ENCODE measurements around the gene PLIN1.
"Not testable (repeated sequence)": the region's sequence is repeated elsewhere in the genome, so short reads cannot be mapped to it uniquely, and the experiment has no call there.

PLIN1 gene, protein sequence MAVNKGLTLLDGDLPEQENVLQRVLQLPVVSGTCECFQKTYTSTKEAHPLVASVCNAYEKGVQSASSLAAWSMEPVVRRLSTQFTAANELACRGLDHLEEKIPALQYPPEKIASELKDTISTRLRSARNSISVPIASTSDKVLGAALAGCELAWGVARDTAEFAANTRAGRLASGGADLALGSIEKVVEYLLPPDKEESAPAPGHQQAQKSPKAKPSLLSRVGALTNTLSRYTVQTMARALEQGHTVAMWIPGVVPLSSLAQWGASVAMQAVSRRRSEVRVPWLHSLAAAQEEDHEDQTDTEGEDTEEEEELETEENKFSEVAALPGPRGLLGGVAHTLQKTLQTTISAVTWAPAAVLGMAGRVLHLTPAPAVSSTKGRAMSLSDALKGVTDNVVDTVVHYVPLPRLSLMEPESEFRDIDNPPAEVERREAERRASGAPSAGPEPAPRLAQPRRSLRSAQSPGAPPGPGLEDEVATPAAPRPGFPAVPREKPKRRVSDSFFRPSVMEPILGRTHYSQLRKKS

DNA sequence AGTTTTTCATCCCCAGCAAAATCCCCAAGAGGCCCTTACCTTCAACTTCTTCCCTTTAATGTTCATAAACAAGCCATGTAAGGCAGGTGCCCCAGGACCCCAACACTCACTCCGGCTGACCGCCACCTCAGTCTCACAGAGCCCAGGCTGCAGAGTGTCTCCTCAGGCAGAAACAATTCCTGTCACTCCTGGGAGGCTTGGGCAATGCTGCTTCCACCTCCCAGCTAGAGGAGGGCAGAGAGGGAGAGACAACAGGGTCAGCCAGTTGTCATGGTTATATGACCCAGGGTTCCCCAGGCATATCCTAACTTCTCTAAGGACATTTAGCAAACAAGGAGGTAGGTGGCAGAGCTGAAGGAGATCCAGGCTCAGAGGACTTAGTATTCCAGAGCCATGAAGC lies at the start of gene PLIN1:
TSS of gene PLIN1 (minus strand) at position 156 of the 400 bp plus-strand sequence. CDS start 1,878 bp downstream, outside the sequence.
- DNase-seq = no peak

DNA sequence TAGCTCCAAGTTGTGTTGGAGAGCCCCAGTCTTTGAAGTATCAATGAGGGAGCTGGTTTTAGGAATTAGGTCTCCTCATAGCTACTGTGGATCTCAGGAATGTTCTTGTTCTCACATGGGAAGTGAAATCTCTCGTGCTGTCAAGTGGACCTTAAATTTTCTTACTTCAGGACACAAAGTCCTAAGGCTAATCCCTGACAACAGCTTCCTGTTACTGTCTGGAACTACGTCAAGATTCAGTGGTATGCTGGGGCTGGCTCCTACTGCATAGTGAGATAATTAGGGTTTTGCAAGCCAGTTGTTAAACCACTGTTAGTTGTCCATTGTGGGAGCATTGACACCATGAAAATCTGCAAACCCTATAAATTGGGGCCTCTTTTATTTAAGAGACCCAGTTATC lies 49.1 kb upstream of the PLIN1 start:
- DNase-seq = no peak

DNA sequence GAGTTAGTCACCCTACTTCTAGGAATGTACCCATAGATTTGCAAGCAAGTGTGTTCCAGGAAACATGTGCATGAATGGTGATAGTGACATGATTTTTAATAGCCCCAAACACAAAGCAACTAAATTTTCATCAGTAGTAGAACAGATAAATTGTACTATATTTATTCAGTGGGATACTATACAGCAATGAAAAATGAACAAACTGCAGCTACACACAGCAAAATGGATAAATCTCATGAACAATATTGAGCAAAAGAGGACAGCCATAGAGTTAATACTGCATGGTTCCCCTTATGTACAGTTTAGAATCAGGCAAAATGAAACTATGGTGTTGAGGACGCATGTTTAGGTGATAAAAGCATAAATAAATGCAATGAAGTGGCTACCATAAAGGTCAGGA lies 45.9 kb upstream of the PLIN1 start:
- DNase-seq = no peak

DNA sequence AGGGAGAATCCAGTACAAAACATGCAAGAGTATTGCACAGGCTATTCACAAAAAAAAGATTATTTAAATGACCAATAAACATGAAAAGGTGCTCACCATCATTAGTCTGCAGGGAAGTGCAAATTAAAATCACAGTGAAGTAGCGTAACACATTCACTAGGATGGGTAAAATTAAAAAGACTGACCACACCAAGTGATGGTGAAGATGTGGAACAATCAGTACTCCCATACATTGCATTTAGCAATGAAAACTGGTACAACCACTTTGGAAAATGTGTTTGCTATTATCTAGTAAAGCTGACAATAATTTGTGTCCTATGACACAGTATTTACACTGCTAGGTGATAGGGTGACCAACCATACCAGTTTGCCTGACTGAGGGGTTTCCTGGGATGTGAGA lies 45.5 kb upstream of the PLIN1 start:
- no peak for DNase-seq

DNA sequence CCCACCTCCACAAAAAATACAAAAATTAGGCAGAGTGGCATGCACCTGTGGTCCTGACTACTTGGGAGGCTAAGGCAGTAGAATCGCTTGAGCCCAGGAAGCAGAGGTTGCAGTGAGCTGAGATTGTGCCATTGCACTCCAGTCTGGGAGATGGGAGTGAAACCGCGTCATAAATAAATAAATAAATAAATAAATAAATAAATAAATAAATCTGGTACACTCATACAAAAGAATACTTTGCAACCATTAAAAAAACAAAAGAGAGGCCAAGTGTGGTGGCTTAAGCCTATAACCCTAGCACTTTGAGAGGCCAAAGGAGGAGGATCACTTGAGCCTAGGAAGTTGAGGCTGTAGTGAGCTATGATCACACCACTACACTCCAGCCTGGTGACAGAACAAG lies 43.9 kb upstream of the PLIN1 start:
- DNase-seq = no peak

DNA sequence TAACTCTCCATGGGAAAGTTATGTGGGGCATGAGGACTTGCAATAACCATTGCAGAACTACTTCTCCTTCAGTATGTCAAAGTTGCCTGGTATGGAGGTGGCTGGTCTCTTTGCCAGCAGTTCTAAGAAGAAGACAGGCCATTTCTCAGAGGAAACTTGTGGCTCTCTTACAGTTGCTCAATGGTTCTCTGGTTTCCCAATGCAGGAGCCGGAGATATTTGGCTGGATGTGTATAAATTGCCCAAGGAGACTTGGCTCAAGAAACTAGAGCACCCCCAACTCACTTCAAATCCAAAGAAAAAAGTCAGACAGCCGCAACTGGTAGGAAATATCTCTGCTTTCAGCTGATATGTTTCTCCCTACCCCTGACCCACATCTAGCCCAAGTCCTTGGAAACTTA lies 35.6 kb upstream of the PLIN1 start:
- no peak for DNase-seq

DNA sequence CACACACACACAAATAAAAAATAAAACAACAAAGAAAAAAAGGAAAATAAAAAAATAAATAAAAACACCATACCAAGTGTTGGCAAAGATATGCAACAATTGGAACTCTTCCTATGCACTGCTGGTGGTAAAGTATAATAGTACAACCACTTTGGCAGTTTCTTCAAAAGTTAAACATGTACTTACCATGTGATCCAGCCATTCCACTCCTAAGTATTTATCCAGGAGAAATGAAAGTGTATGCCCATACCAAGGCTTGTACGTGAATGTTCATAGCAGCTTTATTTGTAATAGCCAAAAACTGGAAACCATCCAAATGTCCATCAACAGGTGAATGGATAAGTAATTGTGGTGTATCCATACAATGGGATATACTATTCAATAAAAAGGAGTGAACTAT lies 28.4 kb upstream of the PLIN1 start:
- no peak for DNase-seq

DNA sequence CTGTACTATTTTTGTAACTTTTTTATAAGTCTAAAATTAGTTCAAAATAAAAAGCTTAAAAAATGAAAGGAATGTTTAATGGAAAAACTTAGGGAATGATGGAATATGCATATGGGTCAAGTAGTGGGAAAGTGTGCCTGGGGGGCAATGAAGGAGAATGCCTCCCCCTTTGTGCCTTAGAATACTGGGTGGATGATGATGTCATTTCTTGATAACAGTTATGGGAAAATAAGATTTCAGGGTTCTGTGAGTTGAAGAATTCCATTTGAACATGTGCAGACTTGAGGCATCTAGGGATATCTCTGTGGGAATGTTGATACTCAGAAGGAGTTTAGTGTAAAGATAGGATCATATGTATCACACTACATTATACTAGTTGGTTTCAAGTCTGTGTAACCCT lies 25.2 kb upstream of the PLIN1 start:
- DNase-seq = no peak

DNA sequence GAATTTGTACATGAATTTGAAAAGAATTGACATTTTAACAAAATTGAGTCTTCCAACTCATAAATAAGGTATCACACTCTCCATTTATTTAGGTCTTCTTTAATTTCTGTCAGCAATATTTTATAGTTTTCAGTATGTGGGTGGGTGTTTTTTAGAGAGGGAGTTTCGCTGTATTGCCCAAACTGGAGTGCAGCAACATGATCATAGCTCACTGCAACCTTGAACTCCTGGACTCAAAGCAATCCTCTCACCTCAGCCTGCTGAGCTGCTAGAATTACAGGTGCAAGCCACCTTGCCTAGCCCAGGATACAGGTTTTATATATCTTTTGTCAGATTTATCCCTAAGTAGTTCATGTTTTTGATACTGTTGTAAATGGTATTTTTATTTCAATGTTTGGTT lies 16.0 kb upstream of the PLIN1 start:
- DNase-seq = no peak

DNA sequence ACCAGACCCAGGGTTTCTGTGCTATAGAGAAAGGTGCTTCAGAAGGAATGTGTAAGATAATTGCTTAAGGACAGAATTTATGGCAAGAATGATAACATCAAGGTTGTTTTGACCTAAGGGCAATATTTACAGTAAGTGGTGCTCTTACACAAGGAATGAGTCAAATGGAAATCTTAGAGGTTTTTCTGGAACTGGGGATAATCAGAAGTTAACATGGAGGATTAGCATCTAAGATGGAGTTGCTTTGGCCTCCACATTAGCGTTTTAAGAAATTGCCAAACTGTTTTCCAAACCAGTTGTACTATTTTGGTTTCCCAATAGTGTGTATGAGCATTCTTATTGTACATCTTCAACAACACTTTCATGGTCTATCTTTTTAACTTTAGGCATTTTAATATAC lies 14.5 kb upstream of the PLIN1 start:
- DNase-seq = no peak

DNA sequence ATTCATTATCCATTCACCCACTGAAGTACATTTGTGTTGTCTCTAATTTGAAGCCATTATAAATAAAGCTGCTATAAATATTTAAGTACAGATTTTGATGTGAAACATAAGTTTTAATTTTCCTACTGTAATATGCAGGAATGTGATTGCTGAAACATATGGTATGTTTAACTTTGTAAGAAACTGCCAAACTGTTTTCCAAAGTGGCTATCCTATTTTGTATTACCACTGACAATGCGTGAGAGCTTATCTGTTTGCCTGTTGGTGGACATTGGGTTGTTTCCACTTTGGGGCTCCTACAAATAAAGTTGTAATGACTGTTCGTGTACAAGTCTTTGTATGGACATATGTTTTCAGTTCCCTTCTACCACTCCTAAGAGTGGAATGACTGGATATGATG lies 13.9 kb upstream of the PLIN1 start:
- DNase-seq = no peak

DNA sequence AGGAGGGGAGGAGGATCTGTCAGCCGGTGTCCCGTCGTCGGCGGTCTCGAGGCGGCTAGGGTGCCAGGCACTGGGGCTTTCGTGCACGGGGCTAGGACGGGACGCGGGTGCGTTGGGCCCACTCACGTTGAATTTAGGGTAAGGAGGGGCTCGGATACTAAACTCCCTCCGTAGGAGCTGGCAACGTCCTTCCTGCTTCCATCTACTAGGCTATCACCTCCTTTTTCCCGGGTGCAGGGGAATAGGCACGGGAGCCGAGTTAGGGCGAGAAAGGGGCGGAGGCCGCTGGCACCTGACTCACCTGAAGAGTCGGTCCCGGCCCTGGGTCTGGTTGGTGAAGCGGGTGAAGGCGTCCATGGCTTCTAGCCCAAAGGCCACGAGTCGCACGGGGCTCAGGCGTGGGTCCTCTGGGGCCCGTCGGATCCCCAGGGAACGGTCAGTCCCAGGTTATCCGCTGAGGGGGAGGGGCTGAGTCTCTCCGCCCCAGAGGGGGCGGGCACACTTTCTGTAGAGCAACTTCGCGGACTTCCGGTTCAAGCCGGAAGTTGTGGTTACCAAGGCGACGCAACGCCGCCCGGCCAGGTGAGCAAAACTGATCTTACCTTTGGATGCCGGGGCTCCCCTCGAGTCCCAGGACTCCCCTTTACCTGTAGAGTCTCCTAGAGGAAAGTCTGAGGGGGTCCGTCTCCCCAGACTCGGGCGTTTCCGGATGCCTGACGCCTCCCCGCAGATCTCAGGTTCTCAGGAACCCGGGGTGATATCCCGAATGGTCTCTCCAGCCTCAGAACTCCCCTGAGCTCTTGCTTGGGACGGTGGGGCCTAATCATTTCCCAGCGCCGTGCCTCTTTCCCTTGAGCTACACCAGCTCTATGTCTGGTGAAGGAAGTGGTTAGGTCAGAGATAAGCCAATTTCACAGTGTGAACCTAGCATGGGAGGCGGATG lies 11.4 kb upstream of the PLIN1 start, which contains the start of the genes PEX11A and WDR93:
TSS of gene PEX11A (minus strand) at position 479 of the 943 bp plus-strand sequence. CDS start at position 357, 122 bp downstream.
TSS of gene WDR93 (plus strand) at position 536 of the 943 bp plus-strand sequence. CDS start 10,936 bp downstream, outside the sequence.
- DNase-seq = peak; percentile 75 to 79

DNA sequence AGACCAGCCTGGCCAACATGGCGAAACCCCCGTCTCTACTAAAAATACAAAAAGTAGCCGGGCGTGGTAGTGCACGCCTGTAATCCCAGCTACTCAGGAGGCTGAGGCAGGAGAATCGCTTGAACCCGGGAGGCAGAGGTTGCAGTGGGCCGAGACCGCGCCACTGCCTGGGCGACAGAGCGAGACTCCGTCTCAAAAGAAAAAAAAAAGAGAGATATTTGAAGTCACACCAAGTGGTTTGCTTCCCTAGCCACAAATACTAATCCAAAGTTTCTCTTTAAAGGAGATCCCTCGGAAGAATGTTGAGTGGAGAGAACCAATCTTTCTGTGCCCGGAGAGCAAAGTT lies 10.7 kb upstream of the PLIN1 start:
- not testable (repeated sequence) for DNase-seq

DNA sequence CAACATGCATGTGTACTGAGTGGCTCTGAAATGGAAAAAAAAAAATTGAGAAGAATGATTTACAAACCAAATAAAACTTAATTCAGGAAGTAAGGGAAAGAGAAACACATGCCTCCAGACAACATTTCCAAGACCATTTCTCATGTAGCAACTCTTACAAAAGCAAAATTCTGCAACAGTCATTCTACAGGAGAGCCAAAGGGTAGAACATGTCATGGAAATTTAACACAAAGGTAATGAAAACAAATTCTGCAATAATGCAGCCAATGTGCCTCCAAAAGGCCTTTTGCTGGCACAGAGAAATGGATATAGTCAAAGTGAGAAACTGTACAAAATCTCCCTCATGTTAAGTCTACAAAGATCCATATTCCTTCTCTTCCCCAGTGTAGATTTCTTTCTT lies 7.4 kb upstream of the PLIN1 start:
- DNase-seq = no peak

DNA sequence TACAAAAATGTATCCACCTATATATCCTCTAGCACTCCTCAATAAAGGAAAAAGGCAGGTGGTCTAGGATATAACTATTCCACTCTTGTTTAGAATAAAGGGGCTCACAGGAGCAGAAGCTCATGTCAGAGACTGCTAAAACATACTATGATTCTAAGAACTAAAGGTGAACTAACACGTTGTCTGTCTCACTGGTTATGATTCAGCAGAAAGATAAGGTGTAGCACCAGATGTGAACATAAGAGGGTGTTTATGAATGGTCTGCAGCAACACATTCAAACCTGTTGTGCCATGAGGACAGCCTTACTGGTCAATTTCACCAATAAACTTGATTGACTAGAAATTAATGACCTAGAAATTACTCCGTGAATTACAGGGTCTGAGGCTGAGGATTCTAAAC lies 6.8 kb upstream of the PLIN1 start:
- no peak for DNase-seq

DNA sequence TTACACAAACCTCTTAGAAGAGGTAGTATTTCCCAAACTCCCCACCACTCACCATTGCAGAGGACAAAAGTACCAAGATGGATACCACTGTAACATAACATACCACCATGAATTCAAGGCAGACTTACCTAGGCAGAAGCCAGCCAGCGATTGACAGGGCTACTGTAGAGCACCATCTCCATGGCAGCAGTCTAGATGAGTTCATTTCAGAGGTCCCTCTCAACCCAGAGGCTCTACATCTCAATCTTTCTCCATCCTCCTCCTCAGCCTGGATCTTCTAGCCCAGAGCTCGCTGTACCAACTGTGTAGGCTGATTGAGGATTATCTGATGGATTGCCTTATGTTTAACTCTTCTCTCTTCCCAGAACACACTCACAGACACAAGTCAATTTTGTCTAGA lies 2.0 kb upstream of the PLIN1 start:
- DNase-seq = no peak

DNA sequence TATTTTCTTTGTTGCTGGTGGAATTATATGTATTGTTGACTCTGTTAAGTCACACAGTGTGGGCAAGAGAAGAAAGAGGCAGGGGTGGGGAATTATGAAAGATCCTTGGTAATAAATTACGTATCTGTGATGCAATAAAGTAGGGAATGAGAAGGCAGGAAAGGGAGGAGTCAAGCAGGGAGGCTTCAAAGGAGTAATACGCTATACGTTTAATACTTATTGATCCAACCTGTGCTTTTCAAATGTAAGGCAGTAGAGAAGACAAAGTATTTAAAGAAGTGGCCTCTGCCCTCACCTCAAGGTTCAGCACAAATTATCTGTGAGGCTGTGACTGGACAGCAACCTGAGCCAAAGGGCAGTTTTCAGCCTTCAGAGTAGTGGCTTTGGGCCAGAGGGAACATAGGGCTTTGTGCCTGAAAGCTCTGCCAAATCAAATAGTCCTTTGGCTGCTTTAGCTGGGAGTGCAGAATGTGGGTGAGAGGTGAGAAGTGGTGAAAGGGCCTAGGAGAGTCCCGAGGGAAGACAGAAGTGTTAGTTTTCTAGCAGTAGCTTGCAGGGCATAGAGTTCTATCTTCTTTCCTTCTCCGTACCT lies 1.2 kb upstream of the PLIN1 start:
- DNase-seq = peak in 1 of 2 experiments; percentile 18

DNA sequence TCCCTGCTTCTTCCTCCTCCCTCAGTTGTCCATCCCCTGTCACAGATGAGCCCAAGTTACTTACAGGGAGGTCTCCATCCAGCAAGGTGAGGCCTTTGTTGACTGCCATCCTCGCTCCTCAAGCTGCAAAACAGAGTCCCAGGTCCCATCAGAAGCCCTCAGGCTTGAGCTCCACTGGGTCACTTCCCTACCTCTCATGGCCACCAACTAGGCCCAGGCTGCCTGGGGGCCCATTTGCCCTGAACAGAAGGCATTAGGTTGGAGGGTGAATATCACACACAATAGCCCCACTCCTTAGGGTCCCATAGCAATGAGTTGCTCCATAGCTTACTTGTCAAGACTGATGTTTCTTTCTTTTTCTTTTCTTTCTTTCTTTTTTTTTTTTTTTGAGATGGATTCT lies 1.8 kb downstream of the PLIN1 start:
- no peak for DNase-seq

DNA sequence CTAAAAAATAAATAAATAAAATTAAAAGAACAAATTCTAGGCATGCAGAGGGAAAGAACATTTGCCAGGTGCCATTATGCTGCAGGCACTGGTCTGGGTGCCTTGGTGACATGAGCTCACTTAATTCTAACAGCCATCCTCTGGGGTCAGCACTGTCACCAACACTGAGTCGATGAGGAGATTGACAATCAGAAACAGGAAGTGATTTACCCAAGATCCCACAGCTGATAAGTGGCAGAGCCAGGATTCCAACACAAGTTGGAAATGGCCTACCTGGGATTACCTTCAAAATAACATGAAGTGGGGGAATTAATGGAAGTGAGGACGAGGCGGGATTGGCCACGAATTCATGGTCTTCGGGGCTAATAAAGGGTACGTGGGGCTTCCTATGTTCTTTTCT lies 3.6 kb downstream of the PLIN1 start:
- DNase-seq = no peak

DNA sequence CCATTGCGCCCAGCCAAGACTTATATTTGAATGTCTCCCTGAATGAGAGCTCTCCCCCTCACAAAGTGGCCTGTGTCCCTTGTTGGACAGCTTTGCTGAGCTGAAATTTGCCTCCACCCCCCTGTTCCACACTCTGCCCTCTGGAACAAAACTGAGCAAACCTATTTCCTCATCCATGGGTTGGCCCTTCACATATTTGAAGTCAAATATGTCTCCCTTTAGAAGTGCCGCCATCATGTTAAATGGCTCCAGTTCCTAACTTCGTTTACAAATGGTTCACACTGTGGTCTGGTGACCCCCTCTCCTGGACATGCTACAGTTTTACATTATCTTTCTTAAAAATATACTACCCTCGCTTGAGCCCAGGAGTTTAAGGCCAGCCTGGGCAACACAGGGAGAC lies 4.6 kb downstream of the PLIN1 start:
- no peak for DNase-seq

DNA sequence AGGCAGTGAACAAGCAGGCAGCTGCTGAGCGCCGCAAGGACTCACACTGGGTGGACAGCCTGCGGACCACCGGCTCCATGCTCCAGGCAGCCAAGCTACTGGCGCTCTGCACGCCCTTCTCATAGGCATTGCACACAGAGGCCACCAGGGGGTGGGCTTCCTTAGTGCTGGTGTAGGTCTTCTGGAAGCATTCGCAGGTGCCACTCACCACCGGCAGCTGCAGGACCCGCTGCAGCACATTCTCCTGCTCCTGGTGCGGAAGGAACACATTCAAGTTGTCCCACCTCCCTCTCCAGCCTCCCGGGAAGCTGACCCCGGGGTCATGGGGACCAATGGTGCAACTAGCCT lies 6.0 kb downstream of the PLIN1 start:
- DNase-seq = peak; percentile 78 to 81

DNA sequence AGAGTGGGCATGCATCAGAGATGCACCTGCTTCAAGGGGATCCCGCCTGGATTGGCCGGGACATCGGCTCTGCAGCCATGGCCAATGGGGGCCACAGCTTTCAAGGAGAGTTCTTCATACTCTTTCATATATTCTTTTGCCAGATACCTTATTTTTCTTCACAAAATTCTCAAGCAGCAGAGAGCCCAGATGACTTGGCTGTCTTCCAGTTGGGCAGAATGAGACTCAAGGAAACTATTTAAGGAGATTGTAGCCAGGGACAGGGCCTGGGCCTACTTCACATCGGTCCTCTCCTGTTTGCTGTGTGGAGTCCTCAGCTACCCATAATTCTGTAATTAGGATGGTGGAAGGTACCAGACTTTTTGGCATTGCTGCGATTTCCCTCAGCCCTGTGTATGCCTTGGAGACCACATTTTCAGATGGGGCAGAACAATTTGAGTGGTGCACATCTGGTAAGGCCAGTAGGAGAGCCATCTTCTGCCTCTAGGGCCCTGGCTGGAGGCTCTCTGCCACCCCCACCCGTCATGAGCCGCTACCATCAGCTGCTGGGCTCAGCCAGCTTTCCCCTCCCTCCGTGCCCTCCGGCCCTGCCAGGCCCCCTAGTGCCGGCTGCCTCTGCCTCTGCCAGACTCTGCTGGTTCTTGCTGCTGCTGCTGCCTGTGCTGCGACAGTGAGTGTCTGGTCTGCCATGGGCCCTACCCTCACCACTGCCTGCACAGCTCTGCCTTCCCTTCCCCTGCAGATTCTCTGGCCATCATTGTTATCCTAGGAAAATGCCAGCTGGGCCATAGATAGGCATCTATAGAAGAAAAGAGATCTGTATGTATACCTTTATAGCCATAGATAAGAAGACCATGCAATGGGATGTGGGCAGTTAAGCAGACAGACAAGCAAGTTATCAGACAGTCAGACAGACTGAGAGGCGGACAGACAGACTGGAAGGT lies 6.7 kb downstream of the PLIN1 start:
- DNase-seq = no peak

All from SHP77 (cell line).